CD4-positive, alpha-beta T cell (primary cell): ENCODE data around the gene SASH1. TPM values are rescaled to one million over a fixed set of nuclear protein-coding genes. Genes with fewer than 3 reads are reported as not detected.

Experiments
- ATAC-seq: fragments of 200-7000 bp; cut with Tn5 transposase; one replicate; pipeline ENCODE4 v1.10.0; 2022; ENCODE audit warnings: mild to moderate bottlenecking; ENCODE audit not compliant: poor library complexity
- CTCF ChIA-PET: fragments of 350-600 bp; sonication (Branson Sonifier 250); formaldehyde crosslinking; loops from one replicate; lab custom pipeline; 2021; ENCODE audit warnings: antibody characterized with exemption, inconsistent platforms; lab: Charles Lee
- POLR2A ChIA-PET: fragments of 350-600 bp; sonication (Branson Sonifier 250); formaldehyde crosslinking; loops from one replicate; lab custom pipeline; 2021; ENCODE audit warnings: antibody characterized with exemption, inconsistent platforms; lab: Charles Lee
- DNase-seq, 14 experiments: peaks; one replicate each; pipeline ENCODE4 v3.0.0-alpha.2; 2013 to 2020; ENCODE audit warnings: mixed read lengths in 2 of 14
- H3K27ac ChIP-seq, 2 donors: one replicate each; pipeline versions ENCODE4 v1.5.1 to v1.7.0; 2013; ENCODE audit warnings: low read length in 2 of 2, low read depth in 1 of 2, mild to moderate bottlenecking in 1 of 2
- H3K27me3 ChIP-seq, 2 experiments: 1 replicate in 1 of 2; 2 replicates in 1 of 2; pipeline versions ENCODE4 v1.6.1 to v1.7.0; 2013; ENCODE audit warnings: low read length in 2 of 2, control low read depth in 1 of 2, mild to moderate bottlenecking in 1 of 2, moderate library complexity in 1 of 2; ENCODE audit not compliant: insufficient read depth in 2 of 2, control insufficient read depth in 1 of 2
- H3K36me3 ChIP-seq: one replicate; pipeline ENCODE4 v1.6.1; 2013; ENCODE audit warnings: low read length, control low read depth; ENCODE audit not compliant: insufficient read depth
- H3K4me1 ChIP-seq: one replicate; pipeline ENCODE4 v1.6.1; 2013; ENCODE audit warnings: low read length, control low read depth; ENCODE audit not compliant: insufficient read depth
- H3K4me3 ChIP-seq: one replicate; pipeline ENCODE4 v1.5.1; 2013; ENCODE audit warnings: mild to moderate bottlenecking, low read length, moderate library complexity
- H3K9me3 ChIP-seq, 2 experiments: 1 replicate in 1 of 2; 2 replicates in 1 of 2; pipeline versions ENCODE4 v1.6.1 to v1.7.0; 2013; ENCODE audit warnings: low read length in 2 of 2, mild to moderate bottlenecking in 2 of 2, control low read depth in 1 of 2, moderate library complexity in 1 of 2; ENCODE audit not compliant: control insufficient read depth in 1 of 2, insufficient read depth in 1 of 2
- H3K27ac Mint-ChIP-seq: one replicate; pipeline ENCODE4 v1.8.0; 2020; ENCODE audit warnings: mixed read lengths
- H3K27me3 Mint-ChIP-seq: one replicate; pipeline ENCODE4 v1.8.0; 2021; ENCODE audit warnings: mixed read lengths
- H3K36me3 Mint-ChIP-seq: one replicate; pipeline ENCODE4 v1.8.0; 2021; ENCODE audit warnings: low read depth, mixed read lengths
- H3K4me1 Mint-ChIP-seq: one replicate; pipeline ENCODE4 v1.8.0; 2021; ENCODE audit warnings: low read depth, mixed read lengths
- H3K4me3 Mint-ChIP-seq: one replicate; pipeline ENCODE4 v1.8.0; 2020; ENCODE audit warnings: mild to moderate bottlenecking, mixed read lengths
- H3K9me3 Mint-ChIP-seq: one replicate; pipeline ENCODE4 v1.8.0; 2020; ENCODE audit warnings: mixed read lengths
- intact Hi-C, 2 experiments: fragments of 100-400 bp; cut with DNase I in 1 of 2; cut with micrococcal nuclease in 1 of 2; formaldehyde crosslinking; loops; one replicate each; pipeline versions ENCODE4 v1.15.1 to v1.9.0; 2023 to 2025; cut with DNase I, micrococcal nuclease
- total RNA-seq, 174 experiments: library from RNA in 2 of 174; stranded (reverse) in 2 of 174; gene quantifications; one replicate each; pipeline ENCODE4 v1.2.3 and lab custom pipeline; 2021 to 2026
- TF ChIP-seq, protein P1 (sequence below): fragments of 200-600 bp; IDR thresholded peaks from one replicate; pipeline ENCODE4 v1.8.0; 2022; ENCODE audit warnings: antibody characterized with exemption, mild to moderate bottlenecking

Gene SASH1
- total RNA-seq, 2 experiments from 2014 or later, result 0.58 to 0.75 TPM

DNA sequence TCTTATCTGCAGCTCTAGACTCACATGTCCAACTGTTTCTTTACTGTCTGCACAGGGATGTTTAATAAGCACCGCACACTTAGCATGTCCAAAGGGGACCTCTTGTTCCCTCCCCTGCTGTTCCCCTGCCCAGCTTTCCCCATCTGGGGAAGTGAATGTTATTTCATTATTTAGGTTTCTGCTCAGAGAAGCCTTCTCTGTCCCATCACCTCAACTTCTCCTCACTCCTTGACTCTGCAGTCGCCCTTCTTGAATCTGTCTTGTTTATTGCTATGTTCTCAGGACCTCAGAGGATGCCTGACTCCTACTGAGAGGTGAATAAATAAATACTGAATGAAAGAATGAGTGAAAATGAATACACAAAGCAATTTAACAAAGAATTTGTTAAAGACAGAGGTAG, 121.0 kb downstream of the SASH1 start:
- H3K4me3 ChIP-seq, result no peak overlapping the region
- H3K27me3 Mint-ChIP-seq, result peaks cover 27% of the 10 kb centered on the region
- H3K27ac Mint-ChIP-seq, result no peak overlapping the region
- ChIA-PET POLR2A (no interaction called here), CTCF (interaction anchor here (0.6 kb wide), 1 partner anchor 753 kb away, joined by 3 read pairs; no protein-coding TSS in a partner anchor)
- TF ChIP-seq, protein P1, sequence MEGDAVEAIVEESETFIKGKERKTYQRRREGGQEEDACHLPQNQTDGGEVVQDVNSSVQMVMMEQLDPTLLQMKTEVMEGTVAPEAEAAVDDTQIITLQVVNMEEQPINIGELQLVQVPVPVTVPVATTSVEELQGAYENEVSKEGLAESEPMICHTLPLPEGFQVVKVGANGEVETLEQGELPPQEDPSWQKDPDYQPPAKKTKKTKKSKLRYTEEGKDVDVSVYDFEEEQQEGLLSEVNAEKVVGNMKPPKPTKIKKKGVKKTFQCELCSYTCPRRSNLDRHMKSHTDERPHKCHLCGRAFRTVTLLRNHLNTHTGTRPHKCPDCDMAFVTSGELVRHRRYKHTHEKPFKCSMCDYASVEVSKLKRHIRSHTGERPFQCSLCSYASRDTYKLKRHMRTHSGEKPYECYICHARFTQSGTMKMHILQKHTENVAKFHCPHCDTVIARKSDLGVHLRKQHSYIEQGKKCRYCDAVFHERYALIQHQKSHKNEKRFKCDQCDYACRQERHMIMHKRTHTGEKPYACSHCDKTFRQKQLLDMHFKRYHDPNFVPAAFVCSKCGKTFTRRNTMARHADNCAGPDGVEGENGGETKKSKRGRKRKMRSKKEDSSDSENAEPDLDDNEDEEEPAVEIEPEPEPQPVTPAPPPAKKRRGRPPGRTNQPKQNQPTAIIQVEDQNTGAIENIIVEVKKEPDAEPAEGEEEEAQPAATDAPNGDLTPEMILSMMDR, result no peak
- H3K9me3 ChIP-seq, result no peaks in the 10 kb centered on the region
- no peaks in the 10 kb centered on the region for H3K36me3 ChIP-seq
- DNase-seq (no peak), ATAC-seq (no peak)
- H3K27ac ChIP-seq, result no peak overlapping the region
- intact Hi-C loops, result loop anchor here (1.0 to 10.0 kb wide), 5 partner anchors 286 to 1607 kb away; no protein-coding TSS in a partner anchor
- H3K36me3 Mint-ChIP-seq, result no peaks in the 10 kb centered on the region
- H3K27me3 ChIP-seq, result peaks cover 0 to 5% of the 10 kb centered on the region in 2 experiments
- H3K4me3 Mint-ChIP-seq, result no peak overlapping the region
- H3K9me3 Mint-ChIP-seq, result no peaks in the 10 kb centered on the region
- no peaks in the 10 kb centered on the region for H3K4me1 Mint-ChIP-seq
- H3K4me1 ChIP-seq, result peaks cover 3% of the 10 kb centered on the region

DNA sequence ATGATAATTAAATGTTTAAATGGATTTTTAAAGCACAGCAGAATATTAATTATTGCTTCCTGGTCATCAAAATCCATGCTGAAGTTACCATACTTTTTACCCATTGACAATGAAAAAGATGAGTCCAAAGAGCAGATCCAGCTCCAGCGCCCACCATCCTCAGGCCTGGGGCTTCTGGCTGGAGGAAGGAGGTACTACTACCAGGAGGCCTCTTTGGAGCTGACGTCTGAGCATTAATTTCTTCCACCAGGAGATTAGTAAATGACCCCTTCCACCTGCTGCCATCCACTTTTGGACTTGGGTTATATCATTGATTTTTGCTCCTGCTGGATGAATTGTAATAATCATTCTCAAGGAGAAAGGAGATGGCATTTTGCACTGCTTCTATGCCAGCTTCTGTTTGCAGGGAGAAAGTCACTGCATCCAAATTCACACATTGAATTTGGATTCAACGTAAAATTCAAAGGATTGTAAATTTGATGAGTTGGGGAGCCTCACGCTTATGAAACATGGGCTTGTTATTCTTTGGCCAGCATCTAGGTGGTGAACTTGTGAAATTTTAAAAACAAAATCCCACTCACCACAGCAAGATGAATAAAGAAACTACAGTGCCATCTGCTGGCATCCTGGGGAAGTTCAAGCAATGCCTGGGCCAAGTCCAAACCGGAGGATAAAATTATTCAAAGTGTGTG, 121.8 kb downstream of the SASH1 start:
- no peaks in the 10 kb centered on the region for H3K4me1 Mint-ChIP-seq
- TF ChIP-seq, protein P1, result peak; percentile 93
- H3K36me3 ChIP-seq, result no peaks in the 10 kb centered on the region
- H3K27ac ChIP-seq, result no peak overlapping the region
- peak in 13 of 14 experiments; percentile 19 to 68 (median 28) for DNase-seq
- peak; percentile 49 for ATAC-seq
- ChIA-PET POLR2A (no interaction called here), CTCF (no interaction called here)
- H3K4me1 ChIP-seq, result peaks cover 3% of the 10 kb centered on the region
- no peaks in the 10 kb centered on the region for H3K36me3 Mint-ChIP-seq
- no peak overlapping the region for H3K4me3 Mint-ChIP-seq
- H3K27me3 ChIP-seq, result peaks cover 0 to 5% of the 10 kb centered on the region in 2 experiments
- H3K27ac Mint-ChIP-seq, result no peak overlapping the region
- H3K9me3 ChIP-seq, result no peaks in the 10 kb centered on the region
- H3K9me3 Mint-ChIP-seq, result no peaks in the 10 kb centered on the region
- H3K4me3 ChIP-seq, result no peak overlapping the region
- H3K27me3 Mint-ChIP-seq, result peaks cover 27% of the 10 kb centered on the region
- intact Hi-C loops, result loop anchor here (1.0 to 10.0 kb wide), 5 partner anchors 287 to 1608 kb away; no protein-coding TSS in a partner anchor

DNA sequence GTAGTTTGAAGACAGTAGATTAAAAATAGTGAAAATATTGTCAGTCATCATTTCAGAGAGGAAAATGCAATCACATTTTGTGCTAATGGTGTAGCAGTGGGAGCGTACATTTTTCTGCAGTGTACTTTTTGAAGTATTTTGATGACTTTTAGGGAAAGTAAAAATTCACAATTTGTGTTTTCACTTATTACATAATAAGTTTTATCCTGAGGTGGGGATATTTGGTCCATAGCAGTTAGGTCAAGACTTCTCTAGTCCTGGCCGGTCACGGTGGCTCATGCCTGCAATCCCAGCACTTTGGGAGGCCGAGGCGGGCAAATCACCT, 122.3 kb downstream of the SASH1 start:
- no peaks in the 10 kb centered on the region for H3K9me3 ChIP-seq
- no peak overlapping the region for H3K4me3 ChIP-seq
- no peaks in the 10 kb centered on the region for H3K4me1 Mint-ChIP-seq
- H3K4me1 ChIP-seq, result peaks cover 3% of the 10 kb centered on the region
- DNase-seq (no peak), ATAC-seq (no peak)
- no peak overlapping the region for H3K27ac ChIP-seq
- H3K27me3 Mint-ChIP-seq, result peaks cover 27% of the 10 kb centered on the region
- no peaks in the 10 kb centered on the region for H3K9me3 Mint-ChIP-seq
- intact Hi-C loops, result loop anchor here (2.0 to 10.0 kb wide), 3 partner anchors 288 to 1608 kb away; no protein-coding TSS in a partner anchor
- TF ChIP-seq, protein P1, result peak; percentile 21
- no peaks in the 10 kb centered on the region for H3K36me3 Mint-ChIP-seq
- peaks cover 2 to 5% of the 10 kb centered on the region in 2 experiments for H3K27me3 ChIP-seq
- H3K27ac Mint-ChIP-seq, result no peak overlapping the region
- H3K4me3 Mint-ChIP-seq, result no peak overlapping the region
- no peaks in the 10 kb centered on the region for H3K36me3 ChIP-seq
- POLR2A ChIA-PET, result no interaction called here
- CTCF ChIA-PET, result no interaction called here
